Measurements from ENCODE around the gene OR6Q1.

DNA sequence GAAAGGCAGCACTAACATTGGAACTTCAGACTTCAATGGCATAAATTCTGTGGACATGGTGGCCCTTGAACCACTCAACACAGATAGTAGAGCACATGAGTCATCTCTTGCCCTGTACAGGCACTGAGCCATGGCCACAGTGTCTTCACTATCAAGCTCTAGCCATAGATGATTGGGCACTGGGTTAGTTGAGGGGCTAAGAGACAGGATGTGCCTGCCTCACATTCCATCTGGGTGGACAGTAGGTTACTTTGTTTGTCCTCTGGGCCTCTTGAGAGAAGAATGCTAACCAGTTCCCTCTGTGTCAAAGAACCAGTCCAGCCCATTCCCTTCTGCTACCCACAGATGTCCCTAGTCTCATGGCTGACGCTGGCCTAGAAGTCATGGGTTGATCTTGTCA lies 39.8 kb downstream of the OR6Q1 start:
- TF ChIP-seq, protein P1, sequence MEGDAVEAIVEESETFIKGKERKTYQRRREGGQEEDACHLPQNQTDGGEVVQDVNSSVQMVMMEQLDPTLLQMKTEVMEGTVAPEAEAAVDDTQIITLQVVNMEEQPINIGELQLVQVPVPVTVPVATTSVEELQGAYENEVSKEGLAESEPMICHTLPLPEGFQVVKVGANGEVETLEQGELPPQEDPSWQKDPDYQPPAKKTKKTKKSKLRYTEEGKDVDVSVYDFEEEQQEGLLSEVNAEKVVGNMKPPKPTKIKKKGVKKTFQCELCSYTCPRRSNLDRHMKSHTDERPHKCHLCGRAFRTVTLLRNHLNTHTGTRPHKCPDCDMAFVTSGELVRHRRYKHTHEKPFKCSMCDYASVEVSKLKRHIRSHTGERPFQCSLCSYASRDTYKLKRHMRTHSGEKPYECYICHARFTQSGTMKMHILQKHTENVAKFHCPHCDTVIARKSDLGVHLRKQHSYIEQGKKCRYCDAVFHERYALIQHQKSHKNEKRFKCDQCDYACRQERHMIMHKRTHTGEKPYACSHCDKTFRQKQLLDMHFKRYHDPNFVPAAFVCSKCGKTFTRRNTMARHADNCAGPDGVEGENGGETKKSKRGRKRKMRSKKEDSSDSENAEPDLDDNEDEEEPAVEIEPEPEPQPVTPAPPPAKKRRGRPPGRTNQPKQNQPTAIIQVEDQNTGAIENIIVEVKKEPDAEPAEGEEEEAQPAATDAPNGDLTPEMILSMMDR (IDR thresholded peaks at IDR 0.05; ENCODE audit: borderline replicate concordance, extremely low read depth, low read length, poor library complexity, severe bottlenecking) = no peak
- TF ChIP-seq EZH2 (IDR thresholded peaks at IDR 0.05; ENCODE audit: borderline replicate concordance, low read depth, low read length, severe bottlenecking) = no peak

Measured in DND-41 (cell line).